SK-N-SH (cell line): ENCODE results near the gene ZP2. TPM values are rescaled to one million over a fixed set of nuclear protein-coding genes. Genes with fewer than 3 reads are reported as not detected.

Experiments used
- CTCF ChIA-PET: fragments of 300-600, 350-600 bp; formaldehyde crosslinking; extraction: SDS; loops from one replicate; lab custom pipeline; 2021; lab: Yijun Ruan, JAX
- POLR2A ChIA-PET: fragments of 350-600 bp; sonication (Branson Sonifier 250); formaldehyde crosslinking; extraction: SDS; loops from one replicate; lab custom pipeline; 2020; ENCODE audit warnings: antibody characterized with exemption, inconsistent platforms; lab: Yijun Ruan, JAX
- DNase-seq: peaks from one replicate; pipeline ENCODE4 v3.0.0; 2012
- H2AFZ ChIP-seq: fragments of 200-600 bp; sonication (generic); 2 replicates; pipeline ENCODE4 v1.8.1; 2016; ENCODE audit warnings: antibody characterized with exemption, mild to moderate bottlenecking, low read depth
- H3F3A ChIP-seq: fragments of 200-600 bp; sonication (generic); replicated peaks from 2 replicates; pipeline ENCODE3; 2016; ENCODE audit warnings: antibody characterized with exemption, mild to moderate bottlenecking; ENCODE audit not compliant: insufficient read depth
- H3K27ac ChIP-seq, 2 experiments: fragments of 200-500 bp in 1 of 2; fragments of 200-600 bp in 1 of 2; sonication (Bioruptor generic) in 1 of 2; sonication (generic), shearing (Covaris generic) in 1 of 2; 2 replicates each; pipeline versions ENCODE4 v1.5.1 to v1.6.1; 2014 to 2016; ENCODE audit warnings: low read depth in 2 of 2, inconsistent platforms in 1 of 2, low read length in 1 of 2, mild to moderate bottlenecking in 1 of 2, mixed read lengths in 1 of 2
- H3K27me3 ChIP-seq: fragments of 200-600 bp; sonication (generic), shearing (Covaris generic); 2 replicates; pipeline ENCODE4 v1.6.1; 2016; ENCODE audit warnings: mixed run types; ENCODE audit not compliant: insufficient read depth
- H3K36me3 ChIP-seq, 2 experiments: fragments of 200-500 bp in 1 of 2; fragments of 200-600 bp in 1 of 2; sonication (Bioruptor generic) in 1 of 2; sonication (generic) in 1 of 2; replicated peaks in 1 of 2; 2 replicates each; pipeline versions ENCODE3 to v1.5.1; 2014 to 2016; ENCODE audit warnings: low read length in 1 of 2, mild to moderate bottlenecking in 1 of 2; ENCODE audit not compliant: insufficient read depth in 2 of 2, control insufficient read depth in 1 of 2
- H3K4me1 ChIP-seq, 2 experiments: fragments of 200-500 bp in 1 of 2; fragments of 200-600 bp in 1 of 2; sonication (Bioruptor generic) in 1 of 2; sonication (generic), shearing (Covaris generic) in 1 of 2; 2 replicates each; pipeline versions ENCODE4 v1.5.1 to v1.6.1; 2014 to 2016; ENCODE audit warnings: low read depth in 1 of 2, low read length in 1 of 2, mixed run types in 1 of 2; ENCODE audit not compliant: insufficient read depth in 2 of 2, control insufficient read depth in 1 of 2
- H3K4me2 ChIP-seq: fragments of 200-600 bp; sonication (generic), shearing (Covaris generic); 2 replicates; pipeline ENCODE4 v1.6.1; 2017; ENCODE audit warnings: mixed run types
- H3K4me3 ChIP-seq, 2 experiments: fragments of 200-500 bp in 1 of 2; fragments of 200-600 bp in 1 of 2; sonication (Bioruptor generic) in 1 of 2; sonication (generic), shearing (Covaris generic) in 1 of 2; 2 replicates each; pipeline versions ENCODE4 v1.5.1 to v1.8.1; 2014 to 2016; ENCODE audit warnings: low read depth in 2 of 2, inconsistent platforms in 1 of 2, low read length in 1 of 2, mild to moderate bottlenecking in 1 of 2, mixed read lengths in 1 of 2, moderate library complexity in 1 of 2
- H3K79me2 ChIP-seq: fragments of 200-600 bp; sonication (generic); 2 replicates; pipeline ENCODE4 v1.8.1; 2017; ENCODE audit warnings: mild to moderate bottlenecking; ENCODE audit not compliant: insufficient read depth
- H3K9ac ChIP-seq: fragments of 200-600 bp; sonication (generic); 2 replicates; pipeline ENCODE4 v1.6.1; 2017; ENCODE audit warnings: mixed run types
- H3K9me2 ChIP-seq: fragments of 200-600 bp; sonication (generic); 2 replicates; pipeline ENCODE4 v1.6.1; 2017; ENCODE audit warnings: mixed run types
- H3K9me3 ChIP-seq: fragments of 200-600 bp; sonication (generic); 2 replicates; pipeline ENCODE4 v1.6.1; 2017; ENCODE audit warnings: mixed run types, mild to moderate bottlenecking, moderate library complexity
- H4K20me1 ChIP-seq: fragments of 200-600 bp; sonication (generic); 2 replicates; pipeline ENCODE4 v1.6.1; 2017; ENCODE audit warnings: mild to moderate bottlenecking, mixed run types; ENCODE audit not compliant: insufficient read depth
- CTCF ChIP-seq: fragments of 200-600 bp; sonication (generic); IDR thresholded peaks from 2 replicates; pipeline ENCODE4 v1.6.1; 2017; ENCODE audit warnings: antibody characterized with exemption, mild to moderate bottlenecking, moderate library complexity
- FOSL2 ChIP-seq: IDR thresholded peaks from 2 replicates; pipeline ENCODE4 v1.4.0; 2012; ENCODE audit warnings: low read depth, mild to moderate bottlenecking, moderate library complexity, borderline replicate concordance
- FOXJ3 ChIP-seq: sonication (generic); formaldehyde crosslinking; IDR thresholded peaks from 2 replicates; pipeline ENCODE4 v1.5.1; 2020; ENCODE audit warnings: mild to moderate bottlenecking, missing genetic modification reagents
- FOXM1 ChIP-seq: IDR thresholded peaks from 2 replicates; pipeline ENCODE4 v1.4.0; 2012; ENCODE audit warnings: low read depth, mild to moderate bottlenecking
- JUND ChIP-seq: IDR thresholded peaks from 2 replicates; pipeline ENCODE4 v1.4.0; 2012
- MEF2A ChIP-seq: IDR thresholded peaks from 2 replicates; pipeline ENCODE4 v1.4.0; 2012; ENCODE audit warnings: low read depth, borderline replicate concordance
- MXI1 ChIP-seq: IDR thresholded peaks from 2 replicates; pipeline ENCODE4 v1.6.1; 2012; ENCODE audit warnings: mild to moderate bottlenecking, low read depth, low read length, improper control_type of control experiment
- NRF1 ChIP-seq: IDR thresholded peaks from 2 replicates; pipeline ENCODE4 v1.6.1; 2012; ENCODE audit warnings: low read depth, mild to moderate bottlenecking, low read length
- PBX3 ChIP-seq: IDR thresholded peaks from 2 replicates; pipeline ENCODE4; 2012
- REST ChIP-seq: IDR thresholded peaks from 2 replicates; pipeline ENCODE4 v1.6.1; 2012; ENCODE audit warnings: mild to moderate bottlenecking, low read depth, low read length, moderate library complexity
- RFX5 ChIP-seq: IDR thresholded peaks from 2 replicates; pipeline ENCODE4 v1.6.1; 2012; ENCODE audit warnings: mild to moderate bottlenecking, improper control_type of control experiment, low read length
- RXRA ChIP-seq: IDR thresholded peaks from 2 replicates; pipeline ENCODE4 v1.4.0; 2012; ENCODE audit warnings: low read depth, mild to moderate bottlenecking, borderline replicate concordance
- TAF1 ChIP-seq: IDR thresholded peaks from 2 replicates; pipeline ENCODE4 v1.6.1; 2012; ENCODE audit warnings: low read depth, mild to moderate bottlenecking, low read length, moderate library complexity, borderline replicate concordance
- TCF12 ChIP-seq: IDR thresholded peaks from 2 replicates; pipeline ENCODE4 v1.4.0; 2012
- TEAD4 ChIP-seq: IDR thresholded peaks from 2 replicates; pipeline ENCODE4 v1.4.0; 2012; ENCODE audit warnings: mild to moderate bottlenecking, borderline replicate concordance; ENCODE audit not compliant: insufficient read depth
- YY1 ChIP-seq: IDR thresholded peaks from 2 replicates; pipeline ENCODE4 v1.4.0; 2012; ENCODE audit warnings: low read depth, mild to moderate bottlenecking
- WGBS: methylation state at CpG from one replicate; pipeline ENCODE4 v1.1.6; 2017; ENCODE audit warnings: low lambda C conversion rate; 5-methylcytosine and 5-hydroxymethylcytosine counted together
- polyA plus RNA-seq, 3 experiments: library from polyadenylated mRNA; depleted of rRNA; stranded (reverse); fragments of >200 nt; gene quantifications; 2 replicates each; pipeline ENCODE4 v1.2.3, GENCODE V29; 2012
- TF ChIP-seq, protein P1 (sequence below): IDR thresholded peaks from 2 replicates; pipeline ENCODE4 v1.4.0; 2012; ENCODE audit warnings: low read depth
- TF ChIP-seq, protein P2 (sequence below): IDR thresholded peaks from 2 replicates; pipeline ENCODE4 v1.4.0; 2012; ENCODE audit warnings: low read depth, borderline replicate concordance

Gene ZP2
- polyA plus RNA-seq, 1 of the 3 experiments (the other 2 are of a cell fraction): not detected

- DNase-seq: no peak
- TF ChIP-seq PBX3 (no peak), FOSL2 (no peak), MXI1 (no peak)
- TF ChIP-seq, all 33 proteins: peak for 0
- no peaks in the 10 kb centered on the region for H3K36me3 ChIP-seq
- H4K20me1 ChIP-seq: no peaks in the 10 kb centered on the region
- H3K4me1 ChIP-seq: no peaks in the 10 kb centered on the region
- H3K4me3 ChIP-seq: no peak overlapping the region
- 30% methylated on average over 2 of the region's 2 CpGs for WGBS
- POLR2A ChIA-PET: no interaction called here
- H3K4me2 ChIP-seq: no peak overlapping the region
- H3K9me3 ChIP-seq: no peaks in the 10 kb centered on the region
- H3F3A ChIP-seq: no peaks in the 10 kb centered on the region
- no peak overlapping the region for H3K9ac ChIP-seq
- H3K27ac ChIP-seq: no peak overlapping the region
- CTCF ChIA-PET: interaction anchor here (0.8 to 0.9 kb wide), 2 partner anchors 11 to 47 kb away, joined by 3 read pairs; no protein-coding TSS in a partner anchor
- no peaks in the 10 kb centered on the region for H3K9me2 ChIP-seq
- H2AFZ ChIP-seq: no peak overlapping the region
- H3K27me3 ChIP-seq: peaks cover 4% of the 10 kb centered on the region; the same call in 1 of the 2 replicates
- no peaks in the 10 kb centered on the region for H3K79me2 ChIP-seq
These were observed 17.0 kb upstream of the ZP2 start for GRCh38 chr16:21228361-21228872.

- H3K79me2 ChIP-seq: no peaks in the 10 kb centered on the region
- H3K36me3 ChIP-seq: no peaks in the 10 kb centered on the region
- DNase-seq: no peak
- no peaks in the 10 kb centered on the region for H4K20me1 ChIP-seq
- CTCF ChIA-PET: no interaction called here
- H3F3A ChIP-seq: no peaks in the 10 kb centered on the region
- no peak overlapping the region for H3K4me3 ChIP-seq
- POLR2A ChIA-PET: no interaction called here
- H3K9me2 ChIP-seq: no peaks in the 10 kb centered on the region
- peaks cover 4% of the 10 kb centered on the region; the same call in 1 of the 2 replicates for H3K27me3 ChIP-seq
- H3K4me1 ChIP-seq: no peaks in the 10 kb centered on the region
- no peaks in the 10 kb centered on the region for H3K9me3 ChIP-seq
- H3K27ac ChIP-seq: no peak overlapping the region
- H3K4me2 ChIP-seq: no peak overlapping the region
- H2AFZ ChIP-seq: no peak overlapping the region
- no peak overlapping the region for H3K9ac ChIP-seq
- TF ChIP-seq CTCF (no peak), MEF2A (no peak), TAF1 (no peak), FOXJ3 (CRISPR knock-in tag) (no peak), NRF1 (no peak), FOSL2 (no peak), RXRA (no peak), PBX3 (no peak), TEAD4 (no peak), RFX5 (no peak), MXI1 (no peak), REST (no peak), TCF12 (no peak), FOXM1 (no peak), JUND (no peak), YY1 (no peak)
- TF ChIP-seq, protein P1, sequence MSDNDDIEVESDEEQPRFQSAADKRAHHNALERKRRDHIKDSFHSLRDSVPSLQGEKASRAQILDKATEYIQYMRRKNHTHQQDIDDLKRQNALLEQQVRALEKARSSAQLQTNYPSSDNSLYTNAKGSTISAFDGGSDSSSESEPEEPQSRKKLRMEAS: no peak
- TF ChIP-seq, protein P2, sequence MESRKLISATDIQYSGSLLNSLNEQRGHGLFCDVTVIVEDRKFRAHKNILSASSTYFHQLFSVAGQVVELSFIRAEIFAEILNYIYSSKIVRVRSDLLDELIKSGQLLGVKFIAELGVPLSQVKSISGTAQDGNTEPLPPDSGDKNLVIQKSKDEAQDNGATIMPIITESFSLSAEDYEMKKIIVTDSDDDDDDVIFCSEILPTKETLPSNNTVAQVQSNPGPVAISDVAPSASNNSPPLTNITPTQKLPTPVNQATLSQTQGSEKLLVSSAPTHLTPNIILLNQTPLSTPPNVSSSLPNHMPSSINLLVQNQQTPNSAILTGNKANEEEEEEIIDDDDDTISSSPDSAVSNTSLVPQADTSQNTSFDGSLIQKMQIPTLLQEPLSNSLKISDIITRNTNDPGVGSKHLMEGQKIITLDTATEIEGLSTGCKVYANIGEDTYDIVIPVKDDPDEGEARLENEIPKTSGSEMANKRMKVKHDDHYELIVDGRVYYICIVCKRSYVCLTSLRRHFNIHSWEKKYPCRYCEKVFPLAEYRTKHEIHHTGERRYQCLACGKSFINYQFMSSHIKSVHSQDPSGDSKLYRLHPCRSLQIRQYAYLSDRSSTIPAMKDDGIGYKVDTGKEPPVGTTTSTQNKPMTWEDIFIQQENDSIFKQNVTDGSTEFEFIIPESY: no peak
These were observed 16.5 kb upstream of the ZP2 start for GRCh38 chr16:21227866-21228265.
